Ishikawa (cell line): ENCODE measurements around the gene ALDH7A1.

Experiments used
- CEBPB ChIP-seq: IDR thresholded peaks from 2 replicates; pipeline ENCODE4 v1.6.1; 2012
- CREB1 ChIP-seq: IDR thresholded peaks from 2 replicates; pipeline ENCODE4 v1.6.1; 2012; ENCODE audit warnings: low read depth
- EGR1 ChIP-seq: IDR thresholded peaks from 2 replicates; pipeline ENCODE4 v1.6.1; 2012
- EP300 ChIP-seq: IDR thresholded peaks from 2 replicates; pipeline ENCODE4 v1.6.1; 2012; ENCODE audit warnings: borderline replicate concordance
- FOXM1 ChIP-seq: IDR thresholded peaks from 2 replicates; pipeline ENCODE4 v1.6.1; 2012; ENCODE audit warnings: low read depth, borderline replicate concordance
- NFIC ChIP-seq: IDR thresholded peaks from 2 replicates; pipeline ENCODE4 v1.6.1; 2012
- RAD21 ChIP-seq: IDR thresholded peaks from 2 replicates; pipeline ENCODE4 v1.6.1; 2012; ENCODE audit warnings: low read depth
- TAF1 ChIP-seq: IDR thresholded peaks from 2 replicates; pipeline ENCODE4 v1.6.1; 2012; ENCODE audit warnings: low read depth, mild to moderate bottlenecking
- TCF12 ChIP-seq: IDR thresholded peaks from 2 replicates; pipeline ENCODE4 v1.6.1; 2012; ENCODE audit warnings: low read depth
- TEAD4 ChIP-seq: IDR thresholded peaks from 2 replicates; pipeline ENCODE4 v1.6.1; 2012
- USF1 ChIP-seq: IDR thresholded peaks from 2 replicates; pipeline ENCODE4 v1.6.1; 2012
- YY1 ChIP-seq: IDR thresholded peaks from 2 replicates; pipeline ENCODE4 v1.6.1; 2012; ENCODE audit warnings: low read depth
- ZBTB7A ChIP-seq: IDR thresholded peaks from 2 replicates; pipeline ENCODE4 v1.6.1; 2012; ENCODE audit warnings: low read depth

- no peak for TF ChIP-seq NFIC
- no peak for TF ChIP-seq TAF1
- TF ChIP-seq EGR1, result no peak
- TF ChIP-seq RAD21, result no peak
- no peak for TF ChIP-seq CEBPB
- no peak for TF ChIP-seq CREB1
- no peak for TF ChIP-seq TCF12
- no peak for TF ChIP-seq YY1
- TF ChIP-seq EP300, result no peak
- TF ChIP-seq FOXM1, result no peak
- no peak for TF ChIP-seq USF1
- TF ChIP-seq TEAD4, result no peak
- no peak for TF ChIP-seq ZBTB7A
Measured at GRCh38 chr5:126636956-126637355, 41.9 kb upstream of the ALDH7A1 start.
